Measurements from ENCODE around the gene SDE2.
"Not testable (repeated sequence)": the region's sequence is repeated elsewhere in the genome, so short reads cannot be mapped to it uniquely, and the experiment has no call there.

SDE2 gene

DNA sequence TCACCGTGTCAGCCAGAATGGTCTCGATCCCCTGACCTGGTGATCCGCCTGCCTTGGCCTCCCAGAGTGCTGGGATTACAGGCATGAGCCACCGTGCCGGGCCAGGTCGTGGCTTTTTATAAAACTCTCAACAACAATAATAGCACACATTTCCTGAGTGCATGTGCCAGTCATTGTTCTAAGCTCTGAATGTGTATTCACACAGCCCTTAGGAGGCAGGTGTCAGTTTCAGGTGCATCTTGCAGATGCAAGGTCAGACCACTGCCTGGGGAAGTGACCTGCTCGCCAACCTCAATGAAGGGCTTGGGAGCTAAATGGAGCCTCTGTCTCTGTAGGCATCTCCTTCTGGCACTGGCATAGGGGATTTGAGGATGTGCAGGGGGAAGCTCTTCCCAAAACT lies 56.6 kb downstream of the SDE2 start:
- no peak for DNase-seq (ENCODE audit: low read depth)

DNA sequence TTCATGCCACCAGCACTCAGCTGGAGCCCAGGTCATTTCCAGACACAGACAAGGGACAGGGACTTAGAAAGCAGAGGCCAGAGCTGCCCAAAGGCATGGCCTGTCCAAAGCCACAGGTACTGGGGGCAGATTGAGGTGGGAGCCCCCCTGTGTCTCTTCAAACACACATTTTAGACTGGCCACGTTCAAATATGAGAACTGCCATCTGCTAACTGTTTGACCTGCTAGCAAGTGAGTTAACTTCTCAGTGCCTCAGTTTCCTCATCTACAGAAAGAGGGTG lies 57.3 kb downstream of the SDE2 start:
- DNase-seq (ENCODE audit: low read depth): no peak

DNA sequence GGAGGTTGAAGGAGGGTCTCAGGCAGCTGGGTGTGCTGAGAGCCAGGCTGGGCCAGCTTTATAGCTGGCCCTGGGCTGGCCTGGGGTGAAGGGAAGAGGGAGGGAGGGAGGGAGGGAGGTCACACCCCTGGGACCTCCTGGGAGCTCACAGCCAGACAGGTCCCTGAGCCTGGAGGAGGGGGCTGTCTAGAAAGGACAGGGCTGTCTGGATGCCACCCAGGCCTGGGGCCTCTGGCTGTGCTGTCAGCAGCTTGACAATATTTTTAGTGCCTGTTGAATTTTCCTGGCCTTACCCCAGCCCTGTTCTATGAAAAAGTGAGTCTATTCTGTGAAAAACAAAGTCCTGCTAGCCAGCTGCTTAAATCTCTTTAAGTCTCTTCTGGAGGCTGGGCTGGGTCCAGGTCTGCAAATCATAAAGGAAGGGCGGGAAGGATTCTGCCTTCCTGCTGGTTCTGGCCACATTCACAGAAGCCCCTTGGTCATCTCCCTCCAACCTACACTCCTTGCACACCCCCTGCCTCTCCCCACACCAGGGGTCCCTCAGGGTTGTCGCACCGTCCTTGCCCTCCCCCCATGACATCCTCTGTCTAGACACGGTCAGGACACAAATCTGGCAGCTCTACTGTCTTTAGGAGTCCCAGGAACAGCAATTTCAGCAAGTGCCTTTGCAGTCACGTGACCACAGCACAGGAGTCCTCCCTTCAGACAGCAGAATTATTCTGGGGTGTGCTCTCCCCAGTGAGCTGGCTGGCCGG lies 57.8 kb downstream of the SDE2 start, which contains the start of gene LEFTY2:
Gene LEFTY2, minus strand, starts transcription at position 34 of the 755 bp plus-strand sequence. CDS start 80 bp downstream, outside the sequence.
- DNase-seq (ENCODE audit: low read depth): no peak

DNA sequence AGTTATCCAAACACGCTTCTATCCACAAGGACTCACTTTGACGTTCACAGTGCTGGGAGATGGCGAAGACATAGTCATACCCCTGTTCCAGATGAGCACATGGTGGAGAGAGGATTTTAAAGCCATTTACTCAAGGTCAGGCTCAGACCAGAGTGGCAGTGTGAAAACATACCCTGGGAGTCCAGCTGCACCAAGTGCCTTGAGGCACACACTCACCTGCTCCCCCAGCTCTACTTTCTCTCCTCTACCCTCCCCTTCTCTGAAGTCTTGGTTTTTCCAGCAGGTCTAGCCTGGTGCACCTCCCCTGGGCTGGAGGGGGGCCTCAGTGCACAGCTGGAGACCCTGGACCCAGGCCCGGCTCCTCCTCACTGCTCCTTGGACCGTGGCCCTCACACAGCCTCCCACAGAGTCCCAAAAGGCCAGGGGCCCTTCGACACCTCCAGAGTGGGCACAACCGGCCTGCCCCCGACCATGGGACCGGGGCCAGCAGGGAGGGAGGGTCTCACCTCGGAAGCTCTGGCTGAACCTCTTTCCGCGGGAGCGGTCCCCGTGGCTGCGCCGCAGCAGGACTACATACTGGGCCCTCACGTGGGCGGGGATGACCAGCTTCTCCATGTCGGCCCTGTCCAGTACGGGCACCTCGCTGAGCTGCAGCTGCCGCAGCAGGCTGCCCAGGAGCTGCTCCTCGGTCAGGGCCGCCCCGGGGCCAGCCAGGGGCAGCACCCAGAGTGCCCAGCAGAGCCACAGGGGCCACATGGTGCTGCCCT lies 58.6 kb downstream of the SDE2 start:
- no peak for DNase-seq (ENCODE audit: low read depth)

DNA sequence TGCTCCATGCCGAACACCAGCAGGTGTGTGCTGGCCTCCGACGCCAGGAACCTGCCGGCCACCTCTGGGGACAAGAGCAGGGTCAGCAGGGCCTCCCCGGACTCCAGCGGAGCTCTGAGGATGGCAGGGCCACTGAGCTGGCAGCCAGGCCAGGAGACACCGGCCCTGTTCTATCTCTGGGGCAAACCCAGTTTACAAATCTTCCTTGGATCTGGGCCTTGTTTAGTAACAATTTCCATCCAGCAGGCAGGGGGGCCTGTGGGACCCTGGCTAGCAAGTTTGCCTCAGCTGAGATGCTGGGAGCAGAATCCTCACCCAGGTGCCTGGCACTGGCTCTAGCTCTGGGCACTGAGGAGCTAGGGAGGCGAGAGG lies 59.2 kb downstream of the SDE2 start:
- not testable (repeated sequence) for DNase-seq (ENCODE audit: low read depth)

DNA sequence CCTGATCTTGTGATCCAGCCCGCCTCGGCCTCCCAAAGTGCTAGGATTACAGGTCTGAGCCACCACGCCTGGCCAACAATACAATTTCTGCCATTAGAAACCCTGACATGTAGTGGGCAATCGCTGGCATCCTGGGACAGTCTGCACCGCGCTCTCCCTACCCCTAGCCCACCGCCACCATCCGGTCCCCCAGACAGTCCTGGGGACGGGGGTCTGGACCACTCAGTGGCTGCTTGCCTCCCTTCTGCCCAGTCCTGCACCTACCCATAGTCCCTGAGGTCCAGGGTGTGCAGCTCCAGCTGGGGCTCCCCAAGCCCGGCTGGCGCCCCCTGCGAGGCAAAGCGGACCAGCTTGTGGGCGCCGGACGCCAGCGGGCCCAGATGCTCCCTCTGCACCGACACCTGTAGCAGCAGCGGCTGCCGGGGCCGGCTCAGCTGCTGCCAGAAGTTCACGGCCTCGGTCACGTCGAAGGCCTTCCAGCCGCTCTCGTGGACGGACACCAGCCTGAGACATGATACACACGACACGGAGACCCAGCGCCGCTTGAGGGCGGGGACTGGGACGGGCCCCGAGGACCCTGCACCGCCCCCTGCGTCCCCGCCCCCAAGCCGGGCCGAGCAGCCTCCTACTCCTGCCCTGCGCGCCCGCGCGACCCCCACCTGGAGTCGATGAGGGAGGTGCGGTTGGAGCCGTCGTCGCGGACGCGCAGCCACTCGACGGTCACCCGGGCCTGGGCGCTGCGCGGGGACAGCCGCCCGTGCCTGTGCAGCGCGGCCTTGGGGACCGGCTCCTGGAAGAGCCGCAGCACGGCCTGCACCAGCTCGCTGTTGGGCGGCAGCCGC lies 59.8 kb downstream of the SDE2 start:
- DNase-seq (ENCODE audit: low read depth): not testable (repeated sequence)

DNA sequence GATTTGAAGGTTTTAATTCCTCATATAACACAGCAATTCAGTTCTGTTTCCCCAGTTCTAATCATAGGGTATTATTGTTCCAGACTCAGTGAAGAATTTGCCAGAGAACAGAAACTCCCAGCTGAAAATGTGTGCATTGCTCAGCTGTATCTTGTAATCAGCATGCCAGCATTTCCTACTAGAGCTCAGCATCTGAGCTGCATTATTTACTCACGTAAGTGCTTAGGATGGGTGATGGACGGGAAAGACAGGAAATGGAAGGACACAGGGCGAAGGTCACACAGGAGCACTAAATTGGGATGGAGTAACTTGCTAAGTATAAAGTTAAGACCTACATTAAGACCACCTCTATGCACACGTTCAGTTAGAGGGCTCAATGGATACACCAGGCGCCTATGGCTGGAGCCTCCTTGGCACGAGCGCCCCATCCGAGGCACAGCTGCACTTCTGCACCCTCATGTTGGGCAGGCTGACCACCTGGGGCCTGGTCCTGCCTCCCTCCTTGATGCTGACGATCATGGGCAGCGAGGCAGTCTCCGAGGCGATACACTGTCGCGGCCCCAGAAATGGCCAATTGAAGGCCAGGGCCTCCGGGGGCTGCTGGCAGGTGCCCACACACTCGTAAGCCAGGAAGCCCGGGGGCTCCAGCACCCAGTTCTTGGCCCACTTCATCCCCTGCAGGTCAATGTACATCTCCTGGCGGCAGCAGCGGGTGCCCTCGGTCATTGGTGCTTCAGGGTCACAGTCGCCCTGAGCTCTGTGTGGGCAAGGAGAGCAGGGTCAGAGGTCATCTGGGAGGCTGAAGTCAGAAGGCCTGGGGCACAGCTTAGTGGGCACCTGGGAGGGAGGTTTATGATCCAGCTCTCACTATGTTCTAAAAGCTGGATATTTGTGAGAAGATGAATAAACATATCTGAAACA lies 61.8 kb downstream of the SDE2 start:
- no peak for DNase-seq (ENCODE audit: low read depth)

DNA sequence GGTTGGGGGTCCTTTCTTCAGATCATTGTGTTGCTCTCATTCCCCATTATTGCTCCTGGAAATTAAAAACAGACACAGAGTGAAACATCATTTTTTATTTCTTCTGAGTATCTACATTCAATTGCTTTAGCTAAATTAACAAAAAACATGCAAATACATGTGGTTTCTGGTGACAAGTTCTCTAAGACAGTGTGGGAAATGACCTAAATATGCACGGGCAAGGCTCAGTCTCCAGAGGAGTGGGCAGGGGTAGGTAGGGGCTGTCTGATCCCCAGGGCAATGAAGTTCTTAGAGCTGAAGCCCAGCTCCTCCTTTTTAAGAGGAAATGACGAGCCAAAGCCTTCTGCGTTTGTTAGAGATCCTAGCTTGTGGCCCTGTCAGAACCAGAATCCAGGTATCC lies 62.6 kb downstream of the SDE2 start:
- no peak for DNase-seq (ENCODE audit: low read depth)

DNA sequence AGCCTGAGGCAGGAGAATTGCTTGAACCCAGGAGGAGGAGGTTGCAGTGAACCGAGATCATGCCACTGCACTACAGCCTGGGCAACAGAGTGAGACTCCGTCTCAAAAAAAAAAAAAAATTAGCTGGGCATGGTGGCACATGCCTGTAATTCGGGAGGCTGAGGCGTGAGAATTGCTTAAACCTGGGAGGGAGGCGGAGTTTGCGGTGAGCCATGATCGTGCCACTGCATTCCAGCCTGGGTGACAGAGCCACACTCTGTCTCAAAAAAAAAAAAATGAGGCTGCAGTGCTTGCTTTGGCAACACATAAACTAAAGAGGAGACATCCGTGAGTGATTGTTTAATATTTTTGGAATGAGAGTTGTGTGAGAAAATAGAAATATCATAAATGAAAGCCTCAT lies 63.1 kb downstream of the SDE2 start:
- not testable (repeated sequence) for DNase-seq (ENCODE audit: low read depth)

DNA sequence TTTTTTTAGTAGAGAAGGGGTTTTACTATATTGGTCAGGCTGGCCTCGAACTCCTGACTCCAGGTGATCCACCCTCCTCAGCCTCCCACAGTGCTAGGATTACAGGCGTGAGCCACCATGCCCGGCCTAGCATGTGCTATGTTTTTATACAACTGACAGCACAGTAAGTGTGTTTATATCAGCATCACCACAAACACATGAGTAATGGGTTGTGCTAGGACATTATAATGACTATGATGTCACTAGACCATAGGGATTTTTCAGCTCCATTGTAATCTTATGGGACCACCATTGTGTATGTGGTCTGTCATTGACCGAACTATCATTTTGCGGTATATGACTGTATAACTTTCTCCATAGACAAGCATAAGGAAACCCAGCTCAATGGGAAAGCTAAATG lies 64.4 kb downstream of the SDE2 start:
- no peak for DNase-seq (ENCODE audit: low read depth)

DNA sequence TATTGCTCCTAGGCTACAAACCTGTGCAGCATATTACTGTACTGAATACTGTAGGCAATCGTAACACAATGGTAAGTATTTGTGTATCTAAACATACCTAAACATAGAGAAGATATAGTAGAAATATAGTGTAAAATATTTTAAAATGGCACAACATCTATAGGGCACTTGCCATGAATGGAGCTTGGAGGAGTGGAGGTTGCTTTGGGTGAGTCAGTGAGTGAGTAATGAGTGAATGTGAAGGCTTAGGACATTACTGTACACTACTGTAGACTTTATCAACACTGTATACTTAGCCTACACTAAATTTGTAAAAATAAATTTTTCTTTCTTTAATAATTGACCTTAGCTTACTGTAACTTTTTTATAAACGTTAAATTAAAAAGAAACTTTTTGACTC lies 66.1 kb downstream of the SDE2 start:
- no peak for DNase-seq (ENCODE audit: low read depth)

Data from stimulated activated CD4-positive, alpha-beta T cell treated with anti-CD3 and anti-CD28 coated beads, Interleukin-2, amount 100 ng/mL, for 4 hours (primary cell).